Stimulated activated CD4-positive, alpha-beta T cell treated with anti-CD3 and anti-CD28 coated beads, Interleukin-2, amount 100 ng/mL, for 4 hours (primary cell): ENCODE data around the gene GRIK5.
"Not testable (repeated sequence)": the region's sequence is repeated elsewhere in the genome, so short reads cannot be mapped to it uniquely, and the experiment has no call there.

Experiments
- DNase-seq: peaks from one replicate; pipeline ENCODE4 v3.0.0-alpha.2; 2020; ENCODE audit warnings: low read depth

The GRIK5 gene

GRCh38 chr19:42051166-42052115 is 18.6 kb downstream of the GRIK5 start:
- no peak for DNase-seq

- no peak for DNase-seq
Measured at GRCh38 chr19:42048992-42049391, 21.0 kb downstream of the GRIK5 start.

GRCh38 chr19:42045575-42045974 is 24.4 kb downstream of the GRIK5 start:
- DNase-seq, result no peak

- no peak for DNase-seq
Measured at GRCh38 chr19:42042455-42043170, 27.4 kb downstream of the GRIK5 start.

GRCh38 chr19:42040491-42040890 is 29.5 kb downstream of the GRIK5 start:
- not testable (repeated sequence) for DNase-seq

- no peak for DNase-seq
Measured at GRCh38 chr19:42040031-42040430, 30.0 kb downstream of the GRIK5 start.

- DNase-seq, result no peak
Measured at GRCh38 chr19:42038666-42039065, 31.3 kb downstream of the GRIK5 start.

GRCh38 chr19:42037649-42038048 is 32.4 kb downstream of the GRIK5 start:
- DNase-seq, result no peak

- DNase-seq, result peak; percentile 54
Measured at GRCh38 chr19:42034640-42035391, 35.2 kb downstream of the GRIK5 start.

GRCh38 chr19:42033413-42033812 is 36.6 kb downstream of the GRIK5 start:
- no peak for DNase-seq

- no peak for DNase-seq
Measured at GRCh38 chr19:42032431-42032830, 37.6 kb downstream of the GRIK5 start.

- DNase-seq, result no peak
Measured at GRCh38 chr19:42030645-42031440, 39.2 kb downstream of the GRIK5 start.

GRCh38 chr19:42028304-42029216 is 41.4 kb downstream of the GRIK5 start:
- DNase-seq, result no peak

- no peak for DNase-seq
Measured at GRCh38 chr19:42024622-42025111, 45.3 kb downstream of the GRIK5 start.

GRCh38 chr19:42023943-42024260 is 46.1 kb downstream of the GRIK5 start:
- no peak for DNase-seq

- no peak for DNase-seq
Measured at GRCh38 chr19:42023121-42023942, 46.7 kb downstream of the GRIK5 start.

- DNase-seq, result no peak
Measured at GRCh38 chr19:42022616-42023015, 47.4 kb downstream of the GRIK5 start.

GRCh38 chr19:42021185-42021584 is 48.8 kb downstream of the GRIK5 start:
- no peak for DNase-seq

GRCh38 chr19:42018503-42019193 is 51.4 kb downstream of the GRIK5 start:
- DNase-seq, result no peak
